ENCODE measurements around the gene PCDHA5. TPM values are rescaled to one million over a fixed set of nuclear protein-coding genes. Genes with fewer than 3 reads are reported as not detected.
"Not testable (repeated sequence)": the region's sequence is repeated elsewhere in the genome, so short reads cannot be mapped to it uniquely, and the experiment has no call there.

PCDHA5 gene
- total RNA-seq, 4 donors from 2014 or later = 0.05 to 0.19 (median 0.10) TPM; not detected in 1

DNA sequence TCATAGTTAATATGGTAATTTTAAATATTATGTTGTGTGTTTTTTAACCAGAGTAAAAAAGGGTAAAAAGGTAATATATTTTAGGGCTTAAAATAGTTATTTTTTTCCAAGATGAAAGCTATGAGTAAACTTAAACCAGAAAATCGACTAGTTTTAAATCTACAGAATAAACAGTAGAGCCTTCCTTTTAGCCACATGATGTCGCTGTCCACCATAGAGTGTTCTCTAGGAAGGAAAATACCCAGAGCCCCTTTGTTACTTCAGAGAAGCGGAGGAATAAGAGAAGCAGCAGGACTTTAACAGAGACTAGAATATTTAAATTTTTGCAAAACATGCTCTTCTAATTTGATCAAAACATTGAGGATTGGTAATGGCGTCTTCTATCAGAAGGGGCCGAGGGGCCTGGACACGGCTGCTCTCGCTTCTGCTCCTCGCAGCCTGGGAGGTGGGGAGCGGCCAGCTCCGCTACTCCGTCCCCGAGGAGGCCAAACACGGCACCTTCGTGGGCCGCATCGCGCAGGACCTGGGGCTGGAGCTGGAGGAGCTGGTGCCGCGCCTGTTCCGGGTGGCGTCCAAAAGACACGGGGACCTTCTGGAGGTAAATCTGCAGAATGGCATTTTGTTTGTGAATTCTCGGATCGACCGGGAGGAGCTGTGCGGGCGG, 26.7 kb upstream of the PCDHA5 start, which contains the start of gene PCDHA2:
Gene PCDHA2 (plus strand): TSS at position 258 of the 664 bp plus-strand sequence.
- 25 to 27% methylated on average over 27 of the region's 27 CpGs for WGBS, 2 donors
- DNase-seq (ENCODE audit: low spot score in 2 of 2) = no peak
- intact Hi-C loops (cut with DNase I; ENCODE audit: low total_unique reads) = no loop called here
- no peak within 1 kb of the TSS for H3K4me3 ChIP-seq (ENCODE audit: low read depth, poor library complexity, severe bottlenecking)
- no peak for TF ChIP-seq CTCF (IDR thresholded peaks at IDR 0.05)
- no peak for TF ChIP-seq POLR2A (IDR thresholded peaks at IDR 0.05)

DNA sequence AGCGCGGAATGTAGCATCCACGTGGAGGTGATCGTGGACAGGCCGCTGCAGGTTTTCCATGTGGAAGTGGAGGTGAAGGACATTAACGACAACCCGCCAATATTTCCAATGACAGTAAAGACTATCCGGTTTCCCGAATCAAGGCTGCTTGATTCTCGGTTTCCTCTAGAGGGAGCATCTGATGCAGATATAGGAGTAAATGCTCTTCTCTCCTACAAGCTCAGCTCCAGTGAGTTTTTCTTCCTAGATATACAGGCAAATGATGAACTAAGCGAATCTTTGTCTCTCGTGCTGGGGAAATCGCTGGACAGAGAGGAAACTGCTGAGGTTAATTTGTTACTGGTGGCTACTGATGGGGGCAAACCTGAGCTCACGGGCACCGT, 26.2 kb upstream of the PCDHA5 start:
- intact Hi-C loops (cut with DNase I; ENCODE audit: low total_unique reads) = no loop called here
- 21 to 22% methylated on average over 15 of the region's 15 CpGs for WGBS, 2 donors

GRCh38 chr5:140796072-140796717, 25.2 kb upstream of the PCDHA5 start:
- 53 to 68% methylated on average over 71 of the region's 72 CpGs for WGBS, 2 donors
- DNase-seq (ENCODE audit: low spot score in 2 of 2); H3K4me3 ChIP-seq (ENCODE audit: low read depth, poor library complexity, severe bottlenecking); intact Hi-C loops (cut with DNase I; ENCODE audit: low total_unique reads): not testable (repeated sequence)

More for the DNA sequence above, 26.2 kb upstream of the PCDHA5 start:
- no peak for DNase-seq (ENCODE audit: low spot score in 2 of 2)
- H3K4me3 ChIP-seq (ENCODE audit: low read depth, poor library complexity, severe bottlenecking) = no peak overlapping the region
- no peak for TF ChIP-seq CTCF (IDR thresholded peaks at IDR 0.05)
- TF ChIP-seq POLR2A (IDR thresholded peaks at IDR 0.05) = no peak

DNA sequence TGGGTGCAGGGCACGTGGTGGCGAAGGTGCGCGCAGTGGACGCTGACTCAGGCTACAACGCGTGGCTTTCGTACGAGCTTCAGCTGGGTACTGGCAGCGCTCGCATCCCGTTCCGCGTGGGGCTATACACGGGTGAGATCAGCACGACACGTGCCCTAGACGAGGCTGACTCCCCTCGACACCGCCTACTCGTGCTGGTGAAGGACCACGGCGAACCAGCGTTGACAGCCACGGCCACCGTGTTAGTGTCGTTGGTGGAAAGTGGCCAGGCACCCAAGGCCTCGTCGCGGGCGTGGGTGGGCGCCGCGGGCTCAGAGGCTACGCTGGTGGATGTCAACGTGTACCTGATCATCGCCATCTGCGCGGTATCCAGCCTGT, 24.7 kb upstream of the PCDHA5 start:
- TF ChIP-seq POLR2A (IDR thresholded peaks at IDR 0.05) (no peak), CTCF (IDR thresholded peaks at IDR 0.05) (no peak)
- no peak for DNase-seq (ENCODE audit: low spot score in 2 of 2)
- intact Hi-C loops (cut with DNase I; ENCODE audit: low total_unique reads) = no loop called here
- WGBS, 2 donors = 65 to 68% methylated on average over 30 to 35 of the region's 39 CpGs
- no peak overlapping the region for H3K4me3 ChIP-seq (ENCODE audit: low read depth, poor library complexity, severe bottlenecking)

GRCh38 chr5:140800816-140801493, 20.5 kb upstream of the PCDHA5 start, which contains the start of gene PCDHA3:
PCDHA3 (plus strand) TSS chr5:140801057.
- no peak within 1 kb of the TSS for H3K4me3 ChIP-seq (ENCODE audit: low read depth, poor library complexity, severe bottlenecking)
- TF ChIP-seq CTCF (IDR thresholded peaks at IDR 0.05) = no peak
- TF ChIP-seq POLR2A (IDR thresholded peaks at IDR 0.05) = no peak
- DNase-seq (ENCODE audit: low spot score in 2 of 2) = no peak
- WGBS, 2 donors = 21 to 23% methylated on average over 29 of the region's 29 CpGs
- intact Hi-C loops (cut with DNase I; ENCODE audit: low total_unique reads) = no loop called here

GRCh38 chr5:140801494-140801841, 19.9 kb upstream of the PCDHA5 start:
- no peak overlapping the region for H3K4me3 ChIP-seq (ENCODE audit: low read depth, poor library complexity, severe bottlenecking)
- intact Hi-C loops (cut with DNase I; ENCODE audit: low total_unique reads) = no loop called here
- 14 to 19% methylated on average over 15 to 16 of the region's 16 CpGs for WGBS, 2 donors
- no peak for DNase-seq (ENCODE audit: low spot score in 2 of 2)
- TF ChIP-seq POLR2A (IDR thresholded peaks at IDR 0.05) = no peak
- TF ChIP-seq CTCF (IDR thresholded peaks at IDR 0.05) = no peak

GRCh38 chr5:140802381-140802780, 19.0 kb upstream of the PCDHA5 start:
- intact Hi-C loops (cut with DNase I; ENCODE audit: low total_unique reads) = not testable (repeated sequence)
- 44 to 60% methylated on average over 38 to 43 of the region's 45 CpGs for WGBS, 2 donors

More at GRCh38 chr5:140802381-140802780, 19.0 kb upstream of the PCDHA5 start:
- not testable (repeated sequence) for DNase-seq (ENCODE audit: low spot score in 2 of 2); H3K4me3 ChIP-seq (ENCODE audit: low read depth, poor library complexity, severe bottlenecking)

Measured in lower leg skin (tissue), 4 donors.